ENCODE measurements around the gene POMT1.

Gene POMT1

DNA sequence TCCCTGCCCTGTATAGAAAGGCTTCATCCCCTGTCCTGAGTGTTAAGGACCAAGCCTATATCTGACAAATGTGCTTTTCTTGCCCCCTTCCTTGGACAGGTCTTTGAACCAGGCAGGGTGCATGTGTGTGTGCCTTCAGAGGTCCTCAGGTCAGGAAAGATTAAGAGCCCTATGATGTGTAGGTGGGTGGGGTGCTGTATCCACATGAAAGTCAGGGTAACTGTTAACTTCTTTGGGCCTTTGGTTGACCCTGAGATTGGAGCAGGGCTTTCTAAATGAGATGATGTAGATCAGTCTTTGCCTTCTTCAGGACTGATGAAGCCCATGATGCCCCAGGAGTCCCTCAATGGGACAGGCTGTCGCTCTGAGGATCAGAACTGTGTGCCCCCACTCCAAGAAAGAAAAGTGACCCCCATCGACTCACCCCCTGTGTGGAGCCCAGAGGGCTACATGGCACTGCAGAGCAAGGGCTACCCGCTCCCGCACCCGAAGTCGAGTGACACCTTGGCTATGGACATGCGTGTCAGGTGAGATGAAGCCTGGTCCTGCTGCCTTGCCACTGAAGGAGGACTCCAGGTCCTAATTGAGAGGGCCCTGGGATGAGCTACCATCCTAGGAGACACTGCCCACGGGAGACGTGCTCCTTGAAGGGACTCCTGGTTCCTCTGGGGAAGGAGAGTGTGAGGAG is 29.4 kb upstream of the POMT1 start:
- Histone ChIP-seq H3K4me3 (ENCODE audit: low read depth, low read length) (no peak overlapping the region), H3K9me3 (ENCODE audit: control insufficient read depth, low read length) (no peaks in the 10 kb centered on the region), H2AFZ (no peak overlapping the region), H3K36me3 (ENCODE audit: control insufficient read depth, insufficient read depth, low read length) (no peaks in the 10 kb centered on the region), H3K9ac (no peak overlapping the region), H3K79me2 (peaks cover 12% of the 10 kb centered on the region), H3K27me3 (ENCODE audit: control insufficient read depth, insufficient read depth, low read length) (no peaks in the 10 kb centered on the region), H3K4me1 (no peaks in the 10 kb centered on the region), H3K27ac (no peak overlapping the region), H3K4me2 (ENCODE audit: low read length) (no peak overlapping the region)
- TF ChIP-seq, protein P1, sequence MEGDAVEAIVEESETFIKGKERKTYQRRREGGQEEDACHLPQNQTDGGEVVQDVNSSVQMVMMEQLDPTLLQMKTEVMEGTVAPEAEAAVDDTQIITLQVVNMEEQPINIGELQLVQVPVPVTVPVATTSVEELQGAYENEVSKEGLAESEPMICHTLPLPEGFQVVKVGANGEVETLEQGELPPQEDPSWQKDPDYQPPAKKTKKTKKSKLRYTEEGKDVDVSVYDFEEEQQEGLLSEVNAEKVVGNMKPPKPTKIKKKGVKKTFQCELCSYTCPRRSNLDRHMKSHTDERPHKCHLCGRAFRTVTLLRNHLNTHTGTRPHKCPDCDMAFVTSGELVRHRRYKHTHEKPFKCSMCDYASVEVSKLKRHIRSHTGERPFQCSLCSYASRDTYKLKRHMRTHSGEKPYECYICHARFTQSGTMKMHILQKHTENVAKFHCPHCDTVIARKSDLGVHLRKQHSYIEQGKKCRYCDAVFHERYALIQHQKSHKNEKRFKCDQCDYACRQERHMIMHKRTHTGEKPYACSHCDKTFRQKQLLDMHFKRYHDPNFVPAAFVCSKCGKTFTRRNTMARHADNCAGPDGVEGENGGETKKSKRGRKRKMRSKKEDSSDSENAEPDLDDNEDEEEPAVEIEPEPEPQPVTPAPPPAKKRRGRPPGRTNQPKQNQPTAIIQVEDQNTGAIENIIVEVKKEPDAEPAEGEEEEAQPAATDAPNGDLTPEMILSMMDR (IDR thresholded peaks at IDR 0.05): no peak

DNA sequence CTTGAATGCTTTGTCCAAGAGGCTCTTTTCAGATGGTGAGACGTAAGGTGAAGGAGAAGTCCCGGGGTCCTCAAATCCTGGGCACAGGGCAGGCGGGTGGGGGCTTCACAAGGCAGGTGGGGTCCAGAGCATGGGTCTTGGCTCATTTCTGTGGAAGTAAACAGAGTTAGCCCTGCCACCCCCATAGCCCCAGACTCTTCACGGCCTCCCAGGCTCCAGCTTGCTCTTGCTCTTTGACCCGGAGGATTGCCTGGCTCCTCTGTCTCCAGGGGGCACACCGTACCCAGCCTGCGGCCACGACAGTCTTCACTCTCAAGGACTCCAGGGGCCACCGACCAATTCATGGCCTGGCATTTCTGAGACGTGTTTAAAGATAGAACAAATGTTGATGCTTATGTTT is 28.8 kb upstream of the POMT1 start:
- Histone ChIP-seq H3K4me3 (ENCODE audit: low read depth, low read length) (no peak overlapping the region), H3K36me3 (ENCODE audit: control insufficient read depth, insufficient read depth, low read length) (no peaks in the 10 kb centered on the region), H3K9ac (no peak overlapping the region), H3K4me1 (no peaks in the 10 kb centered on the region), H3K27me3 (ENCODE audit: control insufficient read depth, insufficient read depth, low read length) (no peaks in the 10 kb centered on the region), H3K9me3 (ENCODE audit: control insufficient read depth, low read length) (no peaks in the 10 kb centered on the region), H3K79me2 (peaks cover 10% of the 10 kb centered on the region), H2AFZ (no peak overlapping the region), H3K4me2 (ENCODE audit: low read length) (no peak overlapping the region), H3K27ac (no peak overlapping the region)
- TF ChIP-seq, protein P1 (IDR thresholded peaks at IDR 0.05): no peak

GRCh38 chr9:131474711-131475110 is 28.0 kb upstream of the POMT1 start:
- H3K4me1 ChIP-seq: no peaks in the 10 kb centered on the region
- no peak overlapping the region for H3K9ac ChIP-seq
- peaks cover 7% of the 10 kb centered on the region for H3K79me2 ChIP-seq
- H3K9me3 ChIP-seq (ENCODE audit: control insufficient read depth, low read length): no peaks in the 10 kb centered on the region
- no peaks in the 10 kb centered on the region for H3K36me3 ChIP-seq (ENCODE audit: control insufficient read depth, insufficient read depth, low read length)
- H3K4me3 ChIP-seq (ENCODE audit: low read depth, low read length): no peak overlapping the region
- H3K27ac ChIP-seq: no peak overlapping the region
- no peak overlapping the region for H2AFZ ChIP-seq
- no peak overlapping the region for H3K4me2 ChIP-seq (ENCODE audit: low read length)
- H3K27me3 ChIP-seq (ENCODE audit: control insufficient read depth, insufficient read depth, low read length): no peaks in the 10 kb centered on the region
- TF ChIP-seq, protein P1 (IDR thresholded peaks at IDR 0.05): no peak

DNA sequence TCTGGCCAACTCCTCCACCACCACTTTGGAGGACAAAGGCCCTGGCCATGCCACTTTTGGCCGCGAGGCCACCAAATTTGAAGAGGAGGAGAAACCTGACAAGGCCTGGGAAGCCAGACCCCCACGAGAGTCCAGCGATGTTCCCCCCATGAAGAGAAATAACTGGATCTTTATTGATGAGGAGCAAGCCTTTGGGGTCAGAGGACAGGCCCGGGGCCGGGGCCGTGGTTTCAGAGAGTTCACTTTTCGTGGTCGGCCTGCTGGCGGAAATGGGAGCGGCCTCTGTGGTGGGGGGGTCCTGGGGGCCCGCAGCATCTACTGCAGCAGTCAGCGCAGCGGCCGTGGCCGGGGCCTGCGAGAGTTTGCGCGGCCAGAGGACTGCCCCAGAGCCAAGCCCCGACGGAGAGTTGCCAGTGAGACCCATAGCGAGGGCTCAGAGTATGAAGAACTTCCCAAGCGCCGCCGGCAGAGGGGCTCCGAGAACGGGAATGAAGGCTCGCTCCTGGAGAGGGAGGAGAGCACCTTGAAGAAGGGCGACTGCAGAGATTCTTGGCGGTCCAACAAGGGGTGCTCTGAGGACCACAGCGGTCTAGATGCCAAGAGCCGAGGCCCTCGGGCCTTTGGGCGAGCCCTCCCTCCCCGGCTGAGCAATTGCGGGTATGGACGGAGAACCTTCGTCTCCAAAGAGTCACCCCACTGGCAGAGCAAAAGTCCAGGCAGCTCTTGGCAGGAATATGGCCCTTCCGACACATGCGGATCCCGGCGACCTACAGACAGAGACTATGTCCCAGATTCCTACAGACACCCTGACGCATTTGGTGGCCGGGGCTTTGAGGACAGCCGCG is 27.4 kb upstream of the POMT1 start:
- H3K36me3 ChIP-seq (ENCODE audit: control insufficient read depth, insufficient read depth, low read length): no peaks in the 10 kb centered on the region
- no peak overlapping the region for H3K4me2 ChIP-seq (ENCODE audit: low read length)
- H3K27me3 ChIP-seq (ENCODE audit: control insufficient read depth, insufficient read depth, low read length): no peaks in the 10 kb centered on the region
- no peak overlapping the region for H2AFZ ChIP-seq
- H3K4me3 ChIP-seq (ENCODE audit: low read depth, low read length): no peak overlapping the region
- H3K9ac ChIP-seq: no peak overlapping the region
- H3K79me2 ChIP-seq: peaks cover 3% of the 10 kb centered on the region
- no peak overlapping the region for H3K27ac ChIP-seq
- no peaks in the 10 kb centered on the region for H3K9me3 ChIP-seq (ENCODE audit: control insufficient read depth, low read length)
- TF ChIP-seq, protein P1 (IDR thresholded peaks at IDR 0.05): no peak
- no peaks in the 10 kb centered on the region for H3K4me1 ChIP-seq

Measured in parathyroid adenoma (tissue), 2 donors.